Measurements from ENCODE around the gene NOP14. TPM values are rescaled to one million over a fixed set of nuclear protein-coding genes. Genes with fewer than 3 reads are reported as not detected.

Gene NOP14
- total RNA-seq, 1 donor from 2014 or later: 21.4 TPM

GRCh38 chr4:2927016-2927695, 36.0 kb downstream of the NOP14 start:
- TF ChIP-seq CTCF (IDR thresholded peaks at IDR 0.05): no peak
- Histone ChIP-seq H3K27ac (no peak overlapping the region), H3K4me3 (no peak overlapping the region), H3K27me3 (no peaks in the 10 kb centered on the region), H3K9me3 (no peaks in the 10 kb centered on the region), H3K4me1 (peaks cover 37% of the 10 kb centered on the region), H3K36me3 (peaks cover 86% of the 10 kb centered on the region)
- intact Hi-C loops (cut with DNase I): loop anchor here (10.0 kb wide), 1 partner anchor 162 kb away; no protein-coding TSS in a partner anchor
- no peak for ATAC-seq
- peak; percentile 46 for DNase-seq

GRCh38 chr4:2925931-2926860, 37.0 kb downstream of the NOP14 start:
- H3K27me3 ChIP-seq: no peaks in the 10 kb centered on the region
- H3K9me3 ChIP-seq: no peaks in the 10 kb centered on the region
- TF ChIP-seq CTCF (IDR thresholded peaks at IDR 0.05): no peak
- DNase-seq (peak; percentile 60), ATAC-seq (no peak)
- peaks cover 78% of the 10 kb centered on the region for H3K36me3 ChIP-seq
- intact Hi-C loops (cut with DNase I): loop anchor here (10.0 kb wide), 1 partner anchor 161 kb away; no protein-coding TSS in a partner anchor
- peaks cover 33% of the 10 kb centered on the region for H3K4me1 ChIP-seq
- H3K27ac ChIP-seq: no peak overlapping the region
- H3K4me3 ChIP-seq: no peak overlapping the region

- DNase-seq (no peak), ATAC-seq (no peak)
- H3K27ac ChIP-seq: no peak overlapping the region
- H3K9me3 ChIP-seq: no peaks in the 10 kb centered on the region
- intact Hi-C loops (cut with DNase I): loop anchor here (10.0 kb wide), 1 partner anchor 161 kb away; no protein-coding TSS in a partner anchor
- no peak overlapping the region for H3K4me3 ChIP-seq
- no peak for TF ChIP-seq CTCF (IDR thresholded peaks at IDR 0.05)
- H3K36me3 ChIP-seq: peaks cover 78% of the 10 kb centered on the region
- H3K27me3 ChIP-seq: no peaks in the 10 kb centered on the region
- H3K4me1 ChIP-seq: peaks cover 29% of the 10 kb centered on the region
Observed at GRCh38 chr4:2925496-2925895, 37.7 kb downstream of the NOP14 start.

- H3K27me3 ChIP-seq: no peaks in the 10 kb centered on the region
- H3K4me3 ChIP-seq: no peak overlapping the region
- H3K4me1 ChIP-seq: peaks cover 22% of the 10 kb centered on the region
- H3K9me3 ChIP-seq: no peaks in the 10 kb centered on the region
- peak; percentile 2 for ATAC-seq
- peak; percentile 42 for DNase-seq
- H3K27ac ChIP-seq: no peak overlapping the region
- intact Hi-C loops (cut with DNase I): loop anchor here (10.0 kb wide), 1 partner anchor 160 kb away; no protein-coding TSS in a partner anchor
- peaks cover 78% of the 10 kb centered on the region for H3K36me3 ChIP-seq
- no peak for TF ChIP-seq CTCF (IDR thresholded peaks at IDR 0.05)
Observed at GRCh38 chr4:2924765-2925301, 38.4 kb downstream of the NOP14 start.

GRCh38 chr4:2924286-2924685, 38.9 kb downstream of the NOP14 start:
- intact Hi-C loops (cut with DNase I): loop anchor here (10.0 kb wide), 1 partner anchor 159 kb away; no protein-coding TSS in a partner anchor
- H3K9me3 ChIP-seq: no peaks in the 10 kb centered on the region
- H3K4me3 ChIP-seq: no peak overlapping the region
- peak; percentile 57 for DNase-seq
- H3K36me3 ChIP-seq: peaks cover 73% of the 10 kb centered on the region
- ATAC-seq: peak; percentile 18
- H3K27me3 ChIP-seq: no peaks in the 10 kb centered on the region
- H3K27ac ChIP-seq: peak overlapping the region; percentile 3
- no peak for TF ChIP-seq CTCF (IDR thresholded peaks at IDR 0.05)
- peaks cover 18% of the 10 kb centered on the region for H3K4me1 ChIP-seq
